T-helper 2 cell treated with Interferon-gamma antibody and Interleukin-4, amounts not matched to agents 5 μg/mL and 100 μg/mL, for 36 hours (primary cell): Measurements from ENCODE around the gene CDCP1.

Experiments
- DNase-seq: peaks from one replicate; pipeline ENCODE4 v3.0.0; 2021; ENCODE audit warnings: low spot score
- H3K27ac Mint-ChIP-seq: one replicate; pipeline ENCODE4 v1.8.0; 2021; ENCODE audit warnings: mild to moderate bottlenecking, mixed read lengths
- H3K27me3 Mint-ChIP-seq: one replicate; pipeline ENCODE4 v1.8.0; 2021; ENCODE audit warnings: low read depth, mixed read lengths
- H3K36me3 Mint-ChIP-seq: one replicate; pipeline ENCODE4 v1.8.0; 2021; ENCODE audit warnings: low read depth, mixed read lengths
- H3K4me1 Mint-ChIP-seq: one replicate; pipeline ENCODE4 v1.8.0; 2021; ENCODE audit warnings: low read depth, mixed read lengths
- H3K4me3 Mint-ChIP-seq: one replicate; pipeline ENCODE4 v1.8.0; 2022; ENCODE audit warnings: mild to moderate bottlenecking, moderate library complexity, mixed read lengths
- H3K9me3 Mint-ChIP-seq: one replicate; pipeline ENCODE4 v1.8.0; 2021; ENCODE audit warnings: mixed read lengths

The CDCP1 gene

DNA sequence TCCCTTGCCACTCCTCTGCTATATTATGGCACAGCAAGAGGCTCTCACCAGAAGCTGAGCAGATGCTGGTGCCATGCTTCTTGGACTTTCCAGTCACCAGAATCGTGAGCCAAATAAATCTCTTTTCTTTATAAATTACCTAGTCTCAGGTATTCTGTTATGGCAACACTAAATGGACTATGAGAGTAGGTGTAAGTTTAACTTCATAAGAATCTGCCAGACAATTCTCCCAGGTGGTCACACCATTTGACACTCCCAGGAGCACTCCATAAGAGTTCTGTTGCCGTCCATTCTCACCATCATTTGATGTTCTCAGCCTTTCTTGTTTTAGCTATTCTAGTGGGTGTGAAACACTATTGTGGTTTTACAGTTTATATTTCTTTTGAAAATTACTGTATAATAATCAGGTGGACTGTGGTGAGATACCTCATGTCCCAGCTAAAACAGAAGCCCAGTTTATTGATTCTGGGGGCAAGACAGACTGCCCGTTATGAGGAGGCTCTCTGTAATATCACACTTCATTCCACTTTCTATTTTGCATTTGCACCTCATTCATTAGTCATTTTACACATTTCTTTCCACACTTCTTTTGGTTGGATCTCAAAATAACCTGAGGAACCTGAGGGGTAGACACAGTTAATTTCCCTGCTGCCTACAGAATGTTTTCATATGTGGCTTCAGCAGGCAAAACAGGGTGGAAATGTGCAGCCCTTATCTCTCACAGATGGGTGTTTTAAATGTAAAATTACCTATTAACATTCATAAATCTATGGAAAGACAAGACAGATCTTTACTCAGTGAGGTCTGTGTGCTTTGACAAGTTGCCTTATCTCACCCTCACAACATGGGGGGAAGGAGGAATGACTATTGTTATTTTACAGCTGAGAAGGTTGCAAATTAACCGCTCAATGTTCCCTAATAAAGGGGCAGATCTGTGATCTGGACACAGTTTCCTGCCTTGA, 42.1 kb downstream of the CDCP1 start:
- H3K36me3 Mint-ChIP-seq = peaks cover 57% of the 10 kb centered on the region
- H3K4me3 Mint-ChIP-seq = no peak overlapping the region
- H3K9me3 Mint-ChIP-seq = peaks cover 15% of the 10 kb centered on the region
- H3K27ac Mint-ChIP-seq = peak overlapping the region; percentile 55
- H3K4me1 Mint-ChIP-seq = peaks cover 76% of the 10 kb centered on the region
- peaks cover 3% of the 10 kb centered on the region for H3K27me3 Mint-ChIP-seq
- no peak for DNase-seq

DNA sequence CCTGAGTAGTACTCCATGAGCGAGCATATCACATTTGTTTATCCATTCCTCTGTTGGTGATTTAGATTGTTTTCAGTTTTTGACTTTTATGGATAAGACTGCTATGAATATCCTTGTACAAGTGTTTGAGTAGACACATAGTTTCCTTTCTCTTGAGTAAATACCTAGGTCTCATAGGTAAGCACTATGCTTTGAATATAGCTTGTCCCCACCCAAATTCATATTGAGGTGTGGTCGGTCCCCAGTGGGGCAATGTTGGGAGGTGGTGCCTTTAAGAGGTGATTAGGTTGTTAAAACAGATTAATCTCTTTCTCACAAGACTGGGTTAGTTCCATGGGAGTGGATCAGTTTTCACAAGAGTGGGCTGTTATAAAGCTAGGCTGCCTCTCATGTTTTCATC, 42.8 kb downstream of the CDCP1 start:
- H3K36me3 Mint-ChIP-seq = peaks cover 56% of the 10 kb centered on the region
- H3K27me3 Mint-ChIP-seq = peaks cover 3% of the 10 kb centered on the region
- no peak for DNase-seq
- H3K4me1 Mint-ChIP-seq = peaks cover 73% of the 10 kb centered on the region
- H3K27ac Mint-ChIP-seq = peak overlapping the region; percentile 29
- H3K9me3 Mint-ChIP-seq = peaks cover 15% of the 10 kb centered on the region
- no peak overlapping the region for H3K4me3 Mint-ChIP-seq

DNA sequence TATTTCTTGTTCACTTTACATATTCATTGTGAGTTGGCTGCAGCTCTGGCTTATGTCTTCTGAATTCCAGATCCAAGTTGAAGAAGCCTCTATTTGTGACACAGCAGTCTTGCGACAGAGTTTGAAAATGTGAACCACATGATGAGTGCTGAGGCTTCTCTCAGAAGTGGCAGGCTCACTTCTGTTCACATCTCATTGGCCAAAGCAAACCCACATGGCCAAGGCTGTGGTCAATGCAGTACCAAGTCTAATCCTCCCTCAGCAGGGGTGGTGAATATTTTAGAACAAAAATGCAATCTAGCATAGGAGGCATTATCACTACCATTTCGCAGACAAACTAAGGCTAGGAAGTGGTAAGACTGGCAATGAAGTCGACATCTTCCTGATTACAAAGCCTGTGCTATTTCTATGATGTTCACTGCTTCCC, 45.2 kb downstream of the CDCP1 start:
- Mint-ChIP-seq H3K9me3 (peaks cover 15% of the 10 kb centered on the region), H3K27ac (peak overlapping the region; percentile 41)

DNA sequence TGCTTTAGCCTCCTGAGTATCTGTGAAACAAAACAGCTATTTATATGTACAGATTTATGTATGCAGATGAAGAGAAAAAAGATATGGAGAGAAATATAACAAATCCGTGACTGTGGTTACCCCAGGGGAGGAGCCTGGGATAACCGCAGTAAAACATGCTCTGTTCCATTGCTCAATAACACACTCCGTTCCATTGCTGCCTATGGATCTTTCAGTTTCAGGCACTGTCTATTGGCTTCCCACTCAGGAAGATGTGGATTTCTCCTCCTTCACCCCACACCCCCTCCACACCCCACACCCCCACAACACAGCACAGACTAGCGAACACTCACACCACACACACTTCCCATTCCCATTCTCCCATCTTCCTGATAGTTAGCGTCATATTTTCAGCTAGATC, 47.9 kb downstream of the CDCP1 start:
- H3K36me3 Mint-ChIP-seq = peaks cover 49% of the 10 kb centered on the region
- peaks cover 5% of the 10 kb centered on the region for H3K9me3 Mint-ChIP-seq
- peaks cover 3% of the 10 kb centered on the region for H3K27me3 Mint-ChIP-seq
- H3K27ac Mint-ChIP-seq = no peak overlapping the region
- no peak for DNase-seq
- peaks cover 39% of the 10 kb centered on the region for H3K4me1 Mint-ChIP-seq
- no peak overlapping the region for H3K4me3 Mint-ChIP-seq

More for the DNA sequence above, 45.2 kb downstream of the CDCP1 start:
- no peak for DNase-seq
- H3K36me3 Mint-ChIP-seq = peaks cover 45% of the 10 kb centered on the region
- peaks cover 54% of the 10 kb centered on the region for H3K4me1 Mint-ChIP-seq
- peaks cover 3% of the 10 kb centered on the region for H3K27me3 Mint-ChIP-seq
- peak overlapping the region; percentile 5 for H3K4me3 Mint-ChIP-seq

DNA sequence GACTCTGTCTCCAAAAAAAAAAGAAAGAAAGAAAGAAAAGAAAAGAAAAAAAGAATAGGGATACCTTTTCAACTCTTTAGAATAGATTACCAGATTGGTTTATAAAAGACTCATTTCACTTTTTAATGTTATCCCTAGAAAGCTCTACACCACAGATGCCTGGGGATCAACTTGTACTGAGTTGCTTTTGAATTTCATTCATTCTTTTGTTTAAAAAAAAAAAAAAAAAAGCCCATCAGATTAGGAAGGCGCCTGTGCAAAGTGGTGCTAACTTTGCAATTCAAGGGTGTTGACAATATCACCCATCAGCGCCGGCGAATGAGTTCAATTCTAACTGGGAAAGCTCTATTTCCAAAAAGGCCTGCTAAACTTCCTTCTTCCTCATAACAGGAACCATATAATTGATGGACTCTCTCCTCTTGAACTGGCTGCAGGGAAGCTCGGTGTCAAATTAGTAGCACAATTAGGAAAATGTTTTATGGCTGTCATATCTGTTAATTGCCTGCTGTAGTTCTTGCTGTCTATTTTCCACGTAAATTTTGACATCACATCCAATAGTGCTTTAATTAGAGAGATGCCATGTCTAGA, 48.8 kb downstream of the CDCP1 start:
- no peak for DNase-seq
- peaks cover 52% of the 10 kb centered on the region for H3K36me3 Mint-ChIP-seq
- H3K4me3 Mint-ChIP-seq = no peak overlapping the region
- H3K27me3 Mint-ChIP-seq = peaks cover 3% of the 10 kb centered on the region
- H3K4me1 Mint-ChIP-seq = peaks cover 34% of the 10 kb centered on the region
- no peaks in the 10 kb centered on the region for H3K9me3 Mint-ChIP-seq
- no peak overlapping the region for H3K27ac Mint-ChIP-seq

DNA sequence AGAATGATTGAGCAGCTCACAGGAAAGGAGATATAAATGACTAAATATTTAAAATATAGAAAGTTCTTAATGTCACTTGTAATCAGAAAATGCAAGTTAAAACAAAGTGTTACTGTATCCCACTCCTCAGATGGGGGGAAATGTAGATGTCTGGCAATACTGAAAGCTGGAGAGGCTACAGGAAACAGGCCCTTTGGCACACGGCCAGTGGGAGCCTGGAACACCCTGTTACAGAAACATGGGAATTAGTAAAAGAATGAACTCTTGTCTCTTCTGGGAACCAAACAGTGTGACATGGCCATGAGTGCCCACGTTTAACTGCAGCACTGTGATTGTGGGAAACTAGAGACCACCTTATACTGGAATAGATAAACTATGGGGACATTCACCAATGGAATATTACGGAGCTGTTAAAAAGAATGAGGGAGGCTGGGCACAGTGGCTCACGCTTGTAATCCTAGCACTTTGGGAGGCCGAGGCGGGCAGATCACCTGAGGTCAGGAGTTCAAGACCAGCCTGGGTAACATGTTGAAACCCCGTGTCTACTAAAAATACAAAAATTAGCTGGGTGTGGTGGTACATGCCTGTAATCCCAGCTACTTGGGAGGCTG, 50.2 kb downstream of the CDCP1 start:
- peaks cover 55% of the 10 kb centered on the region for H3K36me3 Mint-ChIP-seq

DNA sequence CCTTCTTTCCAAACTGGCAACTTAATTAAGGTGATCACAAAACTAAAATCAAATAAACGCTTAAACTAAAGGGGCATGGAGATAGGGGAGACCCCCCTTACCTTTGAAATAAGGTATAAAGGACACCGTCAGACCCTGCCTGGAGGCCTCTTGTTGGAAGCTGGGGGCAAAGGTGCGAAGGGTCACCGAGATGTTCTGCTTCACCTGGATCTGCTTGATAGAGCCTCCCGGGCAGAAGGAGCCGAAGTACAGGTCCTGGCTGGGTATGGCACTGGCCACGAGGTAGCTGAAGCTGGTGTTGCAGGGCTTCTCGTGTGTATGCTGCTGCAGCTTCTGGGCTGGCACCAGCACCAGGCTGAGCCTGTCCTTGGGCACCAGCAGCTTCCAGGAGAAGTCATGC, 53.0 kb downstream of the CDCP1 start:
- DNase-seq = no peak
- Mint-ChIP-seq H3K27me3 (no peaks in the 10 kb centered on the region), H3K27ac (no peak overlapping the region), H3K4me3 (no peak overlapping the region), H3K9me3 (no peaks in the 10 kb centered on the region), H3K4me1 (peaks cover 17% of the 10 kb centered on the region), H3K36me3 (peaks cover 58% of the 10 kb centered on the region)

More for the DNA sequence above, 50.2 kb downstream of the CDCP1 start:
- peaks cover 29% of the 10 kb centered on the region for H3K4me1 Mint-ChIP-seq
- no peak overlapping the region for H3K27ac Mint-ChIP-seq
- DNase-seq = no peak
- no peak overlapping the region for H3K4me3 Mint-ChIP-seq
- H3K27me3 Mint-ChIP-seq = peaks cover 3% of the 10 kb centered on the region
- H3K9me3 Mint-ChIP-seq = no peaks in the 10 kb centered on the region

DNA sequence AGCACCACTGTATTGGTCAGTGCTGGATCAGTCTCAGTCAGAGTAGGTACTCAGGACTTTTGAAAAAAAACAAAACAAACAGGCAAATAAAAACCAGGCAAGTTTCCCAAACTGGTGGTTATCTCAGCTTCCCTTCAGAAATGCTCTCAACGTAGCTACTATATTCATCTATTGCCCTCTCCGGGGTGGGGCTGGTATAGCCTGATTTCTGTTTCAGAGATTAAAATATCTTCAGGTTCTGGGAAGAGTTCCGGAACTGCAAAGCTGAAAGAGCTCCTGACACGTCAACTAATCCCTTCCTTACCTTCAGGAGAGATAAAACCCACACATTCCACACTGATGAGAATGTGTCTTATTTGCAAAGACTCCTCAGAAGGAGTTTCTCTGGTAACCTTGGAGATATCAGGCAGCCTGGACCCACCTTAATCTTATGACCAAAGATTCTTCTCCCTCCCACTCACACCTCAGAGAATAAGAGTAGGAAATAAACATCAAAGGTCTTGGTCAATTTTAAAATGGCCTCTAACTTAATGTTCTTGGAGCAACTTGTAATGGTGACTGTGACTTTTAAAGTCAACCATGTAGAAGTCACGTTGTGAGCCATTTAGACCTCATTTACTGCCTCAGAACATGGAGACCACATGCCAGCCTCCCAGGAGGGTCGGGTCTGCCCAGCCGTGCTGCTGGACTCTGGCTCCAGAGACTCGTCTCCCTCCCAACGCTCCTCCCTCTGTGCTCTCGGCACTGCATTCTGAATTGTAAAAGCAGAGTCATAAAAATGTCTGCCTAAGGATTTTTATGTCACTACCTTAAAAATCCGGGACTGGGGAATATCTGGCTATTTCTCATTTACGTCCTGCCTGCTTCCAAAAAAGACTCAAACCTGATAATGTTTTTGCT, 53.8 kb downstream of the CDCP1 start:
- Mint-ChIP-seq H3K27ac (no peak overlapping the region), H3K4me1 (peaks cover 17% of the 10 kb centered on the region), H3K27me3 (no peaks in the 10 kb centered on the region), H3K36me3 (peaks cover 57% of the 10 kb centered on the region), H3K4me3 (no peak overlapping the region), H3K9me3 (no peaks in the 10 kb centered on the region)
- no peak for DNase-seq

DNA sequence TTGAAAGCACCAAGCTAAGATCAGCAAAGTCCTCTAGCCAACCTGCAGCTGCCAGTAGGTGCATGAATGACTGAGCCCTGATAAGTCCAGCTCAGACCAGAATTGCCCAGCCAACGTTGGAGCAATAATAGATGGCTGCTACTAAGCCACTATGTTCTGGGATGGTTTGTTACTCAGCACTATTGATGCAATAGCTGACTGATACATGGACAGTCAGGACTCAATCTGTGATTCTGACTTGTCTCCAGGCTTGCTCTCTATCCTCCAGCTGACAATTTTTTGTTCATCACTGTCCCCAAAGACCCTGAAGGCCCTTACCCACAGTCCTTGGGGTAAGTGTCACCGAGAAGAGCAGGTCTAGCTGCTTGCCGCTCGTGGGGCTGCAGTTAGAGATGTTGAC, 55.3 kb downstream of the CDCP1 start:
- Mint-ChIP-seq H3K36me3 (peaks cover 65% of the 10 kb centered on the region), H3K27me3 (no peaks in the 10 kb centered on the region)
- no peak for DNase-seq

DNA sequence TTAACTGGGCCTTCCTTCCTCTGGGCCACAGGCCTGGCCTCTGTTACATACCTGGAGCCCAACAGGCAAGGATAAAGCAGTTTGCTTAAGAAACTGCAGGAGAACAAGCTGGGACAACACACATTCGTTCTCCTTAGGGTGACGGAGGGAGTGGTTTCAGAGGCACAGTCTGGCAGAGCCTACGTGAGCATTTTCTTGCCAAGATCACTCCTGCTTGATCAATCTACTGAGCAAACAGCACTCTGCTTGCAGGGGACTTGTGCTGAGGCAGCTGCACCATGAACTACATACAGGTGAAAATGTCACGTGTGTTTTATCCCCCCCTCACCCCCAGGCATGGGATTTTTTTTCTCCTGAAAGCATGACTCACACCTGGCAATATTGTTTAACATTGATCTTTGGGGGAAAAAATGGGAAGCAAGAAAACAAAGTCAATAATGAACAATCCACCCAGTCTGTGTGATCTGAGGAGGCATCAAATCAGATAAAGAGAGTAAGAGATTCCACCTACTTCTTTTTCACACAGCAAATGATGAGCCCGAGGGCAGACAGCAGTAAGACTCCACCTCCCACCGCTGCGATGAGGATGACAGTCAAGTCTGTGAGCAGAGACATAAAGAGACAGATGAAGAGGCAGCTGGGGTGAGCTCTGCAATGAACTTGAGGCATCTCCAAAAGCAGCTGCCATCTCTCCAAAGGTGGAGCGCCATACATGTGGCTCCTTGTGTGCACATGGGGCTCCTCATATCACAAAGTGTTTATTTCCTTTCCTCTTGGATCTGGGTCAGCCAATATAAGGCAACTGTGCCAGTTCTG, 57.4 kb downstream of the CDCP1 start:
- Mint-ChIP-seq H3K27ac (no peak overlapping the region), H3K9me3 (no peaks in the 10 kb centered on the region), H3K4me1 (peaks cover 6% of the 10 kb centered on the region)

More for the DNA sequence above, 55.3 kb downstream of the CDCP1 start:
- Mint-ChIP-seq H3K4me3 (no peak overlapping the region), H3K4me1 (peaks cover 14% of the 10 kb centered on the region), H3K27ac (no peak overlapping the region), H3K9me3 (no peaks in the 10 kb centered on the region)

DNA sequence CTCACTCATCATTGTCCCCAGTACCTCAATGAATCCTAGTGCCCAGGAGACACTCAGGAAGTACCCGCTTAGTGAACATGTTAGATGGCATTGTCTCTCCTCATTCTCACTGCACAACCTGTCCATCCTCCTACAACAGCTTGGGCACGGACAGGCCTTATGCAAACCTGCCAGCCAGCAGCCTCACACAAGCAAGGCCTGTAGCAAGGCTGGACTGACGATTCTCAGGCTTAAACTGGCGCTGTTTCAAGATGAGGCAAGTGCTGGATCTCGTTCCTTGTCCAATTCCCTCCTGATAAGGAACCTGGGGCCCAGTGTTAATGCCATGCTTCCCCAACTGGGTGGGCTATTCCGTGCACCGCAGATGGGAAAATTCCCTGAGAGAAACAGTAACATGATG, 59.0 kb downstream of the CDCP1 start:
- peaks cover 49% of the 10 kb centered on the region for H3K36me3 Mint-ChIP-seq
- H3K4me1 Mint-ChIP-seq = peaks cover 6% of the 10 kb centered on the region
- DNase-seq = no peak
- H3K4me3 Mint-ChIP-seq = no peak overlapping the region
- no peaks in the 10 kb centered on the region for H3K9me3 Mint-ChIP-seq
- H3K27ac Mint-ChIP-seq = no peak overlapping the region
- no peaks in the 10 kb centered on the region for H3K27me3 Mint-ChIP-seq

More for the DNA sequence above, 57.4 kb downstream of the CDCP1 start:
- DNase-seq = no peak
- Mint-ChIP-seq H3K4me3 (no peak overlapping the region), H3K36me3 (peaks cover 60% of the 10 kb centered on the region), H3K27me3 (no peaks in the 10 kb centered on the region)

DNA sequence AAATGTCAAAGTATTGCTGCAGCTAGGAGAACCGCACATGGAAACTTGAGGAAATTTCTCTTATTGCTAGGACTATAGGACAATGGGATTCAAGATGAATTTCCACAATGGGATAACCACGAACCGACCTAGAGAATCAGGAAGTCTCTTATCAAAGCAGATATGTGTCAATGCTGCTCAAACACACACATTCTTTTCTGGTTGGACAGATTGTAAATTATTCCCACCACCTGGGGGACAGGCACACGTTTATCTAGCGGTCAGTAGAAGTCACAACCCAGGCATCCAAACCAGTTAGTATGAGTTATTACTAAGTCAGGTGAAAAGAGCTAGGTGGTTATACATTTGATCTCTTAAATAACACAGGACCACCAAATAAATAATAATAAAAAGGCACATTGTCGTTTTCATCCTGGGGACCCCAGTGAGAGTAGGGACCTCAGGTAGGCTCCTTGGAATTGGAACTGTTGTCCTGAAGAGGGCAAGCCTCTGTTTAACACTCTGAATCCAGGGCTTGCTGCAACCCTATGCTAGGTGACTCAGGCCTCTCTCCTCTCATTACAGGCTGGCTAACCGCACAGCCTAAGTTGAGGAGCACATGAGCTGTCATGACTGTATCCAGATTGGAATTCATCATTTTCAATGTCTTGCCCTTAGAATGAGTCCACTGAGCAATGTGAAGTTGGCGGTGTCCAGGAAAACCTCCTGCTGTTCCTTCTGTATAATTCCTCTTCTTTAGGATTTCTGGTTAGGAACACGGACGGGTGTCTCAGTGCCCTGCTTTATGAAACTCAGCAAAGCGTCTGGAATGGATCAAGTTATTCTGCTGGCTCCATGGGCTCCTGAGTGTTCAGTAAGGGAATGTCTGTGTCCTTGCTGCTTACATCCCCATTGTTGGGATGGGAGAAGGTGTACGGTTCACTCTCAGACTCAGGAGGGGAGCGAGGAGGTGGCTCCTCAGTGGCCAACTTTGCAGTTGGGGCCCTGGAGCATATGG, 61.1 kb downstream of the CDCP1 start:
- no peak for DNase-seq
- Mint-ChIP-seq H3K9me3 (no peaks in the 10 kb centered on the region), H3K27me3 (no peaks in the 10 kb centered on the region), H3K4me1 (peaks cover 6% of the 10 kb centered on the region), H3K36me3 (peaks cover 37% of the 10 kb centered on the region), H3K4me3 (no peak overlapping the region), H3K27ac (no peak overlapping the region)
